C4-2B (cell line): ENCODE data around the gene DAB2.

Experiments
- H3K27ac ChIP-seq: fragments of 450-650 bp; 2 replicates; pipeline ENCODE4 v1.5.1; 2017
- ZFX ChIP-seq: fragments of 450-650 bp; IDR thresholded peaks from 2 replicates; pipeline ENCODE4 v1.6.1; 2017
- TF ChIP-seq, protein P1 (sequence below): fragments of 450-650 bp; conservative IDR thresholded peaks from 2 replicates; pipeline ENCODE4 v1.5.1; 2017; ENCODE audit warnings: mild to moderate bottlenecking

The DAB2 gene

DNA sequence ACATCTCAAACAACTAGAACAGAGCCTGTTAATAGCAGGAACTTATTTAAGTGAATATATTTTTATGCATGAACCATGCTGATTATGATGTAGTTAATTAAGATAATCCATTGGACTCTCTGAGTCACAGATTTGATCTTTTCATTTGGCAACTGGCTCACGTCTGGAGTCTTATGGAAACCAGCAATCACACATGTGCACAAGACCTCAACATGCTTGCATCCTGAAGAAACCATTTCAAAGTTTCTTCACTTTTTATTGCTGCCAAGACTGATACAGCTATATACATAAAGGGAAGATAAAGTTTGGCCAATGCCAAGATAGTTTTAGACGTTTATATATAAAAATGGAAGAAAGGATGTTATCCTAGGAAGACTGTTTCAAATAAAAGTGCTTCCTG, 47.2 kb downstream of the DAB2 start:
- no peak overlapping the region for H3K27ac ChIP-seq
- TF ChIP-seq, protein P1, sequence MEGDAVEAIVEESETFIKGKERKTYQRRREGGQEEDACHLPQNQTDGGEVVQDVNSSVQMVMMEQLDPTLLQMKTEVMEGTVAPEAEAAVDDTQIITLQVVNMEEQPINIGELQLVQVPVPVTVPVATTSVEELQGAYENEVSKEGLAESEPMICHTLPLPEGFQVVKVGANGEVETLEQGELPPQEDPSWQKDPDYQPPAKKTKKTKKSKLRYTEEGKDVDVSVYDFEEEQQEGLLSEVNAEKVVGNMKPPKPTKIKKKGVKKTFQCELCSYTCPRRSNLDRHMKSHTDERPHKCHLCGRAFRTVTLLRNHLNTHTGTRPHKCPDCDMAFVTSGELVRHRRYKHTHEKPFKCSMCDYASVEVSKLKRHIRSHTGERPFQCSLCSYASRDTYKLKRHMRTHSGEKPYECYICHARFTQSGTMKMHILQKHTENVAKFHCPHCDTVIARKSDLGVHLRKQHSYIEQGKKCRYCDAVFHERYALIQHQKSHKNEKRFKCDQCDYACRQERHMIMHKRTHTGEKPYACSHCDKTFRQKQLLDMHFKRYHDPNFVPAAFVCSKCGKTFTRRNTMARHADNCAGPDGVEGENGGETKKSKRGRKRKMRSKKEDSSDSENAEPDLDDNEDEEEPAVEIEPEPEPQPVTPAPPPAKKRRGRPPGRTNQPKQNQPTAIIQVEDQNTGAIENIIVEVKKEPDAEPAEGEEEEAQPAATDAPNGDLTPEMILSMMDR, result no peak
- TF ChIP-seq ZFX, result no peak

DNA sequence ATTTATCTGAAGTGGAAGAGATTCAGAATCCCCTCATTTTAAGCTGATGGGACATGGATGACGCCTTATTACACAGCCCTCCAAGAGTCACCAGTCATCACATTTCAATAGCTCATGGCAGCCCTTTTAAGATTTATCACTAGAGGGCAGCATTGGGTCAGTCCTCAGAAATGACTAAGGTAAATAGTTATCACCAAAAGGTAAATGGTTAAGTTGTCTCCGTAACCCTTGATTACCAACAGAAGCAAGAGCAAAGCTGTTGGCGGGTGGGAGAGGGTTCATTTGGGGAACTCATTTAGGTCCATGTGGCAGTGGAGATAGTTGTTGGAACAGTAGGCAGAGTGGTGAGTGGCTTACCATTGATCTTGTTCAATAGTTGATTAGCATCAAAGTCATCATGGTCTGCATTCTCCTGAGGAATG, 48.5 kb downstream of the DAB2 start:
- no peak for TF ChIP-seq ZFX
- TF ChIP-seq, protein P1, result peak; percentile 92
- H3K27ac ChIP-seq, result no peak overlapping the region

DNA sequence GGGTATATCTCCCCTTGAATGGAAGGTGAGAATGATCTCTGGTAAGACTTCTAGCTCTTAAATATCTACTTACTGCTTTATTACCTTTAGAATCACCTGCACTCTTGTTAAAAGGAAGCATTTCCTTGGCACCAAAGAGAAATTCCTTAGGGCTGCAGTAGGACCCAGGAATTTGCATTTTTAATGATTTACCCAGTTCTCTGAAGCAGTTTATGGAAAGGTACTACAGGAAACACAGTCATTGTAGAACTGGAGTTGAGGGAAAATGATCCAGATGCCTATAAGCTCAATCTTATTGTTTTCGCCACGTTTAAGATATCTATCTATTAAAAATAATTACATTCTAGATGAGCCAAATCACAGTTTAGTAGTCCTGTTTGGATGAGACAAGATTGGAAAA, 51.0 kb downstream of the DAB2 start:
- no peak overlapping the region for H3K27ac ChIP-seq
- TF ChIP-seq ZFX, result no peak

DNA sequence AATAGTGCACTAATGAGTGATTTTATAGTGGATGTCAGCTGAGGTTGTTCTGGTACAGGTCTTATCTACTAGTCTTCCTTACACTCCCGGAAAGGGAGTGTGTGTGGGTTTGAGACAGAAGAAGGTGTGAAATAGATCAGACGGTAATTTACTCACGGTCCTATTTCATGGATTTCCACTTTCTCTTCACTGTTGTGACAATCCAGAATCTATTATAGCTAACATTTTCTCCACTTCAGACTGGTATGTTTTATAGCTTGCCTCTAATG, 53.5 kb downstream of the DAB2 start:
- no peak overlapping the region for H3K27ac ChIP-seq

DNA sequence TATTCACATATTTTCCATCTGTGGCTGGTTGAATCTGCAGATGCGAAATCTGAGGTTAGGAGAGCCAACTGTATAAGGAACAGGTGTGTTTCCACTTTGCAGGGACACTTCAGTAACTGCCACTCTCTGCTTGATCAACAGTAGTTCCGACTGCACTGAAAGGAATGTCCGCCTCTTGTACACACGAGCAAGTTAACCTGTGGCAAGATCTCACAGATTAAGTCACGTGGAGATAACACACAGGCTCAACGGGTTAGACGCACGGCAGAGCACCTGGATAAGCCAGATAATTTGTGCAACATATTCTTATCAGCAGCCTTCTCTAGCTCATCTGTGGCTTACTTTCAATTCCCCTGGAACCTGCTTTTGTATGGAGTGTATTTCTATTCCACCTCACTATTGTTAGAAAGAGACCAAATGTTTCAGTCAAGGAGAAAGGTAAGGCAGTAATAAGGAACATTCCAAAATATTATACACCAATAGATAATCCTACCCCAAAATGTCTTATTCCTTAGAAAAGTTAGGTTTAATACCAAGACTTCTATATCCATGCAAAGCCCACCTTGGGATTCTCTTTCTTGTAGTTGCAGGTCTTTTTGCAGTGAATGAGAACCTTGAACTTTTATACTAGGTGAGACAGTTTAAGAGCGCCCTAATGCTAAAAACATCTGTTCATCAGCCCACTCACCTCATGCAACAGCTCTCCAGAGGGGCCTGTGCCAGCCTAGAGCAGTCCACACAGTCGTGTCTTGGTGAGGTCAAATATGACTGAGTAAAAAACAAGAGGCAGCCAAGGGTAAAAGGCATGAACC, 54.0 kb downstream of the DAB2 start:
- TF ChIP-seq ZFX, result no peak
- TF ChIP-seq, protein P1, result no peak
- no peak overlapping the region for H3K27ac ChIP-seq

More for the DNA sequence above, 53.5 kb downstream of the DAB2 start:
- TF ChIP-seq, protein P1, result no peak

DNA sequence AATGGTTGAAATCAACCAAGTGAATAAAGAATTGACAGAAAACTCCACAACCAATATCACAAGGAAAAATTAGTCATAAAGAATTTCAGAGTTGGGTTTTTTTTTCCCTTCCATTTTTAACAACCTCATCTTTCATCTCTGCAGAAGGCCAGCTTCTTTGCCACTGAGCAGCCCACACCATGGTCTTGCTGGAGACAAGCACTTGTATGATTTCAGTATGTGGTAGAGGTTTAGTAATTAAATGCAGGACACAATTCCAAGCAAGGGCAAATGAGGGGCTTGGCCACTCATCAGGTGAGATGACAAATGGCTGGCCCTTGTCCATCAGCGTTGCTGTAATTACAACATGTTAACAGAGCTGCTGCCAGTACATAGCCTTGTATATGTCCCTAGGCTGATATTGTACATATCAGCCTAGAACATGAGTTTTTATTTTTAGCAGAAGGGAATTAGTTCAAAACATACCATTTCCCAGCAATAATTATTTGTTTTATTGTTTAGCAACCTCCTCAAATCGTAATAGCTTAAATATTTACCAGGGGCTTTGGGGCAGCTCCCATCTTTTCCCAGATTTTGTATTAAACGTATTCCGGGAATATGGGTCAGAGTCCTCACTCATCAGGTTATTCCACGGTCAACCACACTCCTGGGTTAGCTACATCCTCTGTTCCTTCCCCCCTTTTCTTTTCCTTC, 55.5 kb downstream of the DAB2 start:
- H3K27ac ChIP-seq, result no peak overlapping the region
- TF ChIP-seq, protein P1, result no peak
- TF ChIP-seq ZFX, result no peak

DNA sequence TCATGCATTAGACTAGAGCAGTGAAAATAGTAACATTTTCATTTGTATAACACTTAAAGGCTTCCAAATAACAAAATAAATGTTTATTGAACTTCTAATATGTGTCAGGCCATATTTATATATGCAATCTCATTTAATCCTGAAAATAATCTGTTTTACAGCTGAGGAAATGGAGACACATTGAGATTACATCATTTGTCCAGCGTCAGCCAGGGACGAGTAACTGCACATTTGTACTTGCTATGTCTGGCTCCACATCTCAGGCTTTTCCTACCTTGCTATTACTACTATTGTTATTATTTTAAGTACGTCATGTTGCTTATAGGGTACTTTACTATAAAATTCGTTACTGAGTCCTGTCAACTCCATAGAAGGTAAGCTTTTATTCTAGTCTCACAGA, 56.7 kb downstream of the DAB2 start:
- TF ChIP-seq, protein P1, result no peak
- no peak for TF ChIP-seq ZFX
- H3K27ac ChIP-seq, result no peak overlapping the region

DNA sequence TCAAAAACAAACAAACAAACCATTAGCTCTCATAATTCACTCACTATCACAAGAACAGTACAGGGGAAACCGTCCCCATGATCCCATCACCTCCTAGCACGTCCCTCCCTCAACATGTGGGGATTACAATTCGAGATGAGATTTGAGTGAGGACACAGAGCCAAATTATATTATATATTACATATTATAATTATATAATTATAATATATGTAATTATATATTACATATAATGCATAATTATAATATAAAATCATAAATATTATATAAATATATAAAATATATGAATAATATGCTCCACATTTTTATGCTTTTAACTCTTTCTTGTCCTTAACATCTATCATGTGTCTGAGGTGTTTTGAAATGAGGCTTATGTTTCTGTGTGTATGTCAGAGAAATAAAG, 57.1 kb downstream of the DAB2 start:
- no peak overlapping the region for H3K27ac ChIP-seq
- TF ChIP-seq, protein P1, result no peak
- TF ChIP-seq ZFX, result no peak
